OCI-LY3 (cell line): ENCODE measurements around the gene PRTFDC1.

Experiments
- CTCF ChIP-seq: fragments of 200-600, 300-600 bp; sonication (generic); IDR thresholded peaks from 2 replicates; pipeline ENCODE4 v1.5.1; 2014; ENCODE audit warnings: antibody characterized with exemption, low read length, low read depth
- EZH2phosphoT487 ChIP-seq: fragments of 200-600 bp; shearing (Covaris generic); IDR thresholded peaks from 2 replicates; pipeline ENCODE4 v1.6.1; 2018; ENCODE audit warnings: antibody characterized with exemption, mixed run types, low read depth

- TF ChIP-seq CTCF (no peak), EZH2phosphoT487 (no peak)
These were observed 82.9 kb downstream of the PRTFDC1 start for GRCh38 chr10:24869354-24870015.
